ENCODE data around the gene PFDN6. TPM values are rescaled to one million over a fixed set of nuclear protein-coding genes. Genes with fewer than 3 reads are reported as not detected.

PFDN6 gene
- total and polyA plus RNA-seq, 10 of the 15 experiments (the other 5 are each of a cell fraction or from before 2014, with no cell fraction given): 3.1 to 168 (median 82.6) TPM

GRCh38 chr6:33314515-33314942 is 25.1 kb downstream of the PFDN6 start (continued):
- TF ChIP-seq SIX5 (IDR thresholded peaks at IDR 0.05; ENCODE audit: low read depth, low read length, severe bottlenecking): no peak
- TF ChIP-seq BMI1 (IDR thresholded peaks at IDR 0.05; ENCODE audit: borderline replicate concordance): peak; percentile 70
- no peak for TF ChIP-seq EP300 (IDR thresholded peaks at IDR 0.05; ENCODE audit: borderline replicate concordance in 1 of 2, control insufficient read depth in 1 of 2, low read depth in 2 of 2, low read length in 2 of 2)
- no peak for TF ChIP-seq SMARCA5 (IDR thresholded peaks at IDR 0.05)
- TF ChIP-seq SREBF1 (IDR thresholded peaks at IDR 0.05; ENCODE audit: low read length): no peak
- TF ChIP-seq FOS (IDR thresholded peaks at IDR 0.05; ENCODE audit: borderline replicate concordance, extremely low read depth, insufficient read length): no peak
- TF ChIP-seq NRF1 (conservative IDR thresholded peaks at IDR 0.05; ENCODE audit: low read depth, low read length): no peak
- no peak for TF ChIP-seq BCLAF1 (IDR thresholded peaks at IDR 0.05)
- TF ChIP-seq MEF2A (IDR thresholded peaks at IDR 0.05; ENCODE audit: insufficient read depth, low read depth, low read length): 0 out of 2 replicates have a peak, but pooled peaks have one; percentile 16
- TF ChIP-seq ZZZ3 (IDR thresholded peaks at IDR 0.05; ENCODE audit: control insufficient read depth, insufficient read length, low read depth): no peak
- TF ChIP-seq HDGF (IDR thresholded peaks at IDR 0.05): no peak
- no peak for TF ChIP-seq MTA3 (IDR thresholded peaks at IDR 0.05; ENCODE audit: borderline replicate concordance, low read length)
- no peak for TF ChIP-seq TBL1XR1 (IDR thresholded peaks at IDR 0.05; ENCODE audit: low read depth, low read length)
- peak; percentile 28; the same call in 1 of the 2 replicates for TF ChIP-seq USF2 (IDR thresholded peaks at IDR 0.05; ENCODE audit: borderline replicate concordance, low read depth, low read length)
- TF ChIP-seq MYB (IDR thresholded peaks at IDR 0.05; ENCODE audit: borderline replicate concordance, low read depth, low read length): no peak
- TF ChIP-seq POLR2AphosphoS5 (IDR thresholded peaks at IDR 0.05; ENCODE audit: low read length): no peak
- TF ChIP-seq KDM1A (IDR thresholded peaks at IDR 0.05; ENCODE audit: borderline replicate concordance): no peak
- TF ChIP-seq CBX5 (IDR thresholded peaks at IDR 0.05; ENCODE audit: low read depth): no peak
- TF ChIP-seq MTA2 (IDR thresholded peaks at IDR 0.05; ENCODE audit: low read depth): peak; percentile 26; the same call in 1 of the 2 replicates
- TF ChIP-seq CBX3 (IDR thresholded peaks at IDR 0.05; ENCODE audit: borderline replicate concordance, low read depth): no peak
- TF ChIP-seq SUPT20H (IDR thresholded peaks at IDR 0.05; ENCODE audit: borderline replicate concordance, control insufficient read depth, low read depth, low read length): no peak
- TF ChIP-seq SPI1 (IDR thresholded peaks at IDR 0.05; ENCODE audit: borderline replicate concordance, insufficient read depth, low read depth, low read length): no peak
- no peak for TF ChIP-seq ZNF687 (IDR thresholded peaks at IDR 0.05)
